Measurements from ENCODE around the gene ANKRD40. TPM values are rescaled to one million over a fixed set of nuclear protein-coding genes. Genes with fewer than 3 reads are reported as not detected.
A peak's percentile ranks its signal among the peaks of the same experiment; 100 is the strongest.

The ANKRD40 gene
- total and polyA plus RNA-seq, 10 of the 15 experiments (the other 5 are each of a cell fraction or from before 2014, with no cell fraction given): 5.9 to 21.7 (median 14.8) TPM

DNA sequence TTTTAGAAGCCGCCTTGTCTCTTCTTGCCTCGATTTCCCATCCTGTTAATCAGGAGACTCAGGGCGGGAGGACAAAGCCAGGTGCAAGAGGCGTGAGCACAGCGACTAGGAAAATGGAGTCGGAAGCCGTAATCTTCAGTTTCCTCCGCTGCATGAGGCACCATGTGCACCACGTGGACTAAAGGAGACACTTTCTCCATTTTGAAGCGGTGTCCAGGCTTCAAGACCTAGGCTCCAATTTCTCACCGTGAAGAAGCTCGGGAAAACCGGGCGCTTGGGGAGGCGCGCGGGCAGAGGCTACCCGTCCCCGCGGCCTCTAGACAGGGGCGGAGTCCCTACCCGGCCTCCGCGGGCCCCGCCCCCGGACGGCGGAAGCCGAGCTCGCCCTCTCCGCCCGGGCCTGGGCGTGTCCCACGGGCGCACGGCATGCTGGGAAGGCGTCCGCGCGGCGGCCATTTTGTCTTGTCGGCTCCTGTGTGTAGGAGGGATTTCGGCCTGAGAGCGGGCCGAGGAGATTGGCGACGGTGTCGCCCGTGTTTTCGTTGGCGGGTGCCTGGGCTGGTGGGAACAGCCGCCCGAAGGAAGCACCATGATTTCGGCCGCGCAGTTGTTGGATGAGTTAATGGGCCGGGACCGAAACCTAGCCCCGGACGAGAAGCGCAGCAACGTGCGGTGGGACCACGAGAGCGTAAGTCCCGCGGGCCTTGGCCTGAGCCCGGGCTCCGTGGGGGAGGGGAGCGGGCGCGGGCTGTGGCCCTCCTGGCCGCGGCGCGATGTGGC is 11.6 kb upstream of the ANKRD40 start, which contains the start of gene LUC7L3:
TSS of gene LUC7L3 (plus strand) at position 460 of the 780 bp plus-strand sequence. CDS start at position 590, 130 bp downstream.
- WGBS (ENCODE audit: insufficient coverage, insufficient replicate concordance, low lambda C conversion rate, missing lambda C conversion rate): under 1% methylated on average over 72 of the region's 76 CpGs
- Histone ChIP-seq H3K4me1 (ENCODE audit: control insufficient read depth, insufficient read depth, low read length) (no peaks in the 10 kb centered on the region; the same call in 1 of the 2 replicates), H3K79me2 (ENCODE audit: control insufficient read depth, insufficient read depth, low read length) (peaks cover 54% of the 10 kb centered on the region), H3K4me3 (peak within 1 kb of the TSS; percentile 86), H4K20me1 (ENCODE audit: control insufficient read depth, insufficient read depth) (no peaks in the 10 kb centered on the region; the same call in 1 of the 2 replicates), H3K27me3 (replicated peaks in 1 of 2; ENCODE audit: control insufficient read depth in 2 of 2, insufficient read depth in 2 of 2, low read length in 1 of 2) (no peaks in the 10 kb centered on the region), H2AFZ (ENCODE audit: control insufficient read depth, low read depth, low read length) (peak within 1 kb of the TSS; percentile 96), H3K27ac (ENCODE audit: control insufficient read depth, insufficient read depth) (peak within 1 kb of the TSS; percentile 96), H3K9me3 (replicated peaks; ENCODE audit: control insufficient read depth, insufficient read depth, low read length) (no peaks in the 10 kb centered on the region), H3K4me2 (ENCODE audit: control insufficient read depth, insufficient read depth) (peak within 1 kb of the TSS; percentile 88), H3K36me3 (ENCODE audit: control insufficient read depth in 2 of 2, insufficient read depth in 2 of 2, low read length in 1 of 2) (peaks cover 0 to 3% of the 10 kb centered on the region in 2 experiments; a peak in 1 of 4 replicates), H3K9ac (ENCODE audit: control insufficient read depth, insufficient read depth, low read length) (peak within 1 kb of the TSS; percentile 98)
- peak; percentile 35 for FAIRE-seq
- BruUV-seq (replicated peaks): TSS peak; percentile 99
- RAD21 ChIA-PET (ENCODE audit: unreplicated experiment): interaction anchor here (0.9 to 1.4 kb wide), 2 partner anchors 11 to 15 kb away, joined by 3 to 5 read pairs; no protein-coding TSS in a partner anchor
- SMC1A ChIA-PET (ENCODE audit: uncharacterized antibody, unreplicated experiment): interaction anchor here (1.0 to 1.1 kb wide), 2 partner anchors 11 to 15 kb away, joined by 3 to 5 read pairs; partner anchors contain the start of gene ANKRD40
- in situ Hi-C loops (cut with MboI) (no loop called here), intact Hi-C loops (cut with micrococcal nuclease; ENCODE audit: unreplicated experiment) (loop anchor here (1.0 kb wide), 1 partner anchor 12 kb away; the partner anchor contains the start of gene ANKRD40)
- POLR2A ChIA-PET: interaction anchor here (0.6 to 3.7 kb wide), 3 partner anchors 12 to 1042 kb away, joined by 3 to 25 read pairs (median 3); partner anchors contain the start of gene ANKRD40
- ATAC-seq: peak; percentile 94
- DNase-seq (ENCODE audit: low read depth, low spot score): peak; percentile 71
- CTCF ChIA-PET: interaction anchor here (0.7 to 0.8 kb wide), 2 partner anchors 88 to 148 kb away, joined by 3 read pairs; no protein-coding TSS in a partner anchor
- TF ChIP-seq, protein P1, sequence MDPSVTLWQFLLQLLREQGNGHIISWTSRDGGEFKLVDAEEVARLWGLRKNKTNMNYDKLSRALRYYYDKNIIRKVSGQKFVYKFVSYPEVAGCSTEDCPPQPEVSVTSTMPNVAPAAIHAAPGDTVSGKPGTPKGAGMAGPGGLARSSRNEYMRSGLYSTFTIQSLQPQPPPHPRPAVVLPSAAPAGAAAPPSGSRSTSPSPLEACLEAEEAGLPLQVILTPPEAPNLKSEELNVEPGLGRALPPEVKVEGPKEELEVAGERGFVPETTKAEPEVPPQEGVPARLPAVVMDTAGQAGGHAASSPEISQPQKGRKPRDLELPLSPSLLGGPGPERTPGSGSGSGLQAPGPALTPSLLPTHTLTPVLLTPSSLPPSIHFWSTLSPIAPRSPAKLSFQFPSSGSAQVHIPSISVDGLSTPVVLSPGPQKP (IDR thresholded peaks at IDR 0.05; ENCODE audit: low read depth, low read length): 0 out of 2 replicates have a peak, but pooled peaks have one; percentile 26
- TF ChIP-seq STAT3 (IDR thresholded peaks at IDR 0.05; ENCODE audit: low read depth, low read length): no peak
- no peak for TF ChIP-seq EZH2 (IDR thresholded peaks at IDR 0.05; ENCODE audit: borderline replicate concordance, control insufficient read depth, low read depth, low read length)
- TF ChIP-seq POU2F2 (IDR thresholded peaks at IDR 0.05; ENCODE audit: borderline replicate concordance, low read depth, low read length): peak; percentile 62; the same call in 1 of the 3 replicates
- TF ChIP-seq, protein P2, sequence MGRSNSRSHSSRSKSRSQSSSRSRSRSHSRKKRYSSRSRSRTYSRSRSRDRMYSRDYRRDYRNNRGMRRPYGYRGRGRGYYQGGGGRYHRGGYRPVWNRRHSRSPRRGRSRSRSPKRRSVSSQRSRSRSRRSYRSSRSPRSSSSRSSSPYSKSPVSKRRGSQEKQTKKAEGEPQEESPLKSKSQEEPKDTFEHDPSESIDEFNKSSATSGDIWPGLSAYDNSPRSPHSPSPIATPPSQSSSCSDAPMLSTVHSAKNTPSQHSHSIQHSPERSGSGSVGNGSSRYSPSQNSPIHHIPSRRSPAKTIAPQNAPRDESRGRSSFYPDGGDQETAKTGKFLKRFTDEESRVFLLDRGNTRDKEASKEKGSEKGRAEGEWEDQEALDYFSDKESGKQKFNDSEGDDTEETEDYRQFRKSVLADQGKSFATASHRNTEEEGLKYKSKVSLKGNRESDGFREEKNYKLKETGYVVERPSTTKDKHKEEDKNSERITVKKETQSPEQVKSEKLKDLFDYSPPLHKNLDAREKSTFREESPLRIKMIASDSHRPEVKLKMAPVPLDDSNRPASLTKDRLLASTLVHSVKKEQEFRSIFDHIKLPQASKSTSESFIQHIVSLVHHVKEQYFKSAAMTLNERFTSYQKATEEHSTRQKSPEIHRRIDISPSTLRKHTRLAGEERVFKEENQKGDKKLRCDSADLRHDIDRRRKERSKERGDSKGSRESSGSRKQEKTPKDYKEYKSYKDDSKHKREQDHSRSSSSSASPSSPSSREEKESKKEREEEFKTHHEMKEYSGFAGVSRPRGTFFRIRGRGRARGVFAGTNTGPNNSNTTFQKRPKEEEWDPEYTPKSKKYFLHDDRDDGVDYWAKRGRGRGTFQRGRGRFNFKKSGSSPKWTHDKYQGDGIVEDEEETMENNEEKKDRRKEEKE (IDR thresholded peaks at IDR 0.05): no peak
- TF ChIP-seq, protein P3, sequence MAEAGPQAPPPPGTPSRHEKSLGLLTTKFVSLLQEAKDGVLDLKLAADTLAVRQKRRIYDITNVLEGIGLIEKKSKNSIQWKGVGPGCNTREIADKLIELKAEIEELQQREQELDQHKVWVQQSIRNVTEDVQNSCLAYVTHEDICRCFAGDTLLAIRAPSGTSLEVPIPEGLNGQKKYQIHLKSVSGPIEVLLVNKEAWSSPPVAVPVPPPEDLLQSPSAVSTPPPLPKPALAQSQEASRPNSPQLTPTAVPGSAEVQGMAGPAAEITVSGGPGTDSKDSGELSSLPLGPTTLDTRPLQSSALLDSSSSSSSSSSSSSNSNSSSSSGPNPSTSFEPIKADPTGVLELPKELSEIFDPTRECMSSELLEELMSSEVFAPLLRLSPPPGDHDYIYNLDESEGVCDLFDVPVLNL (IDR thresholded peaks at IDR 0.05; ENCODE audit: low read depth, low read length): no peak
- TF ChIP-seq ESRRA (IDR thresholded peaks at IDR 0.05; ENCODE audit: low read length): no peak
- TF ChIP-seq FOXK2 (IDR thresholded peaks at IDR 0.05): no peak
- 0 out of 4 replicates have a peak, but pooled peaks of 1 of the 2 experiments have one; percentile 37 for TF ChIP-seq SRF (IDR thresholded peaks at IDR 0.05; ENCODE audit: low read depth in 2 of 2, low read length in 2 of 2)
- TF ChIP-seq CREB1 (IDR thresholded peaks at IDR 0.05; ENCODE audit: low read depth): peak; percentile 51
- TF ChIP-seq NBN (IDR thresholded peaks at IDR 0.05): peak; percentile 68; the same call in 1 of the 2 replicates
- no peak for TF ChIP-seq ETV6 (conservative IDR thresholded peaks at IDR 0.05 in 1 of 2, IDR thresholded peaks at IDR 0.05 in 1 of 2; ENCODE audit: borderline replicate concordance in 1 of 2, low read depth in 1 of 2)
- no peak for TF ChIP-seq ATF7 (IDR thresholded peaks at IDR 0.05; ENCODE audit: low read depth)
- TF ChIP-seq SUZ12 (IDR thresholded peaks at IDR 0.05; ENCODE audit: unreplicated experiment): no peak
- peak; percentile 87 for TF ChIP-seq RB1 (IDR thresholded peaks at IDR 0.05; ENCODE audit: borderline replicate concordance)
- TF ChIP-seq NFYA (IDR thresholded peaks at IDR 0.05; ENCODE audit: borderline replicate concordance, low read depth, low read length): no peak
- TF ChIP-seq CHD2 (IDR thresholded peaks at IDR 0.05; ENCODE audit: borderline replicate concordance, low read depth, low read length): peak; percentile 77
